ENCODE results near the gene CGB5.

The CGB5 gene

DNA sequence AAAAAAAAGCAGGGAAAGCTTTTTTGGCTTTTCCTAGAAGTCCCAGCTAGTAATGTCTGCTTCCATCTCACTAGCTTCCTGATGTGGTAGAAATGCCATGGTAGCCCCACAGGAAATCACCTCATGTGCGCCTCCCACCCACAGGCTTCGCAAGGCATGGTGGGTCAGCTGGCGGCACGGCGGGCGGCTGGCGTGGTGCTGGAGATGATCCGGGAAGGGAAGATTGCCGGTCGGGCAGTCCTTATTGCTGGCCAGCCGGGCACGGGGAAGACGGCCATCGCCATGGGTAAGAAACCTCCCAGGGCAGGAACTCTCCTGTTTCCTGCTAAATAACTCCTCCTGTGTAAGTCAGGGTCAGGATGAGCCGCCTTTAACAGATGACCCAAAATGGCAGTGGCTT lies 39.5 kb upstream of the CGB5 start (continued):
- TF ChIP-seq, protein P1, sequence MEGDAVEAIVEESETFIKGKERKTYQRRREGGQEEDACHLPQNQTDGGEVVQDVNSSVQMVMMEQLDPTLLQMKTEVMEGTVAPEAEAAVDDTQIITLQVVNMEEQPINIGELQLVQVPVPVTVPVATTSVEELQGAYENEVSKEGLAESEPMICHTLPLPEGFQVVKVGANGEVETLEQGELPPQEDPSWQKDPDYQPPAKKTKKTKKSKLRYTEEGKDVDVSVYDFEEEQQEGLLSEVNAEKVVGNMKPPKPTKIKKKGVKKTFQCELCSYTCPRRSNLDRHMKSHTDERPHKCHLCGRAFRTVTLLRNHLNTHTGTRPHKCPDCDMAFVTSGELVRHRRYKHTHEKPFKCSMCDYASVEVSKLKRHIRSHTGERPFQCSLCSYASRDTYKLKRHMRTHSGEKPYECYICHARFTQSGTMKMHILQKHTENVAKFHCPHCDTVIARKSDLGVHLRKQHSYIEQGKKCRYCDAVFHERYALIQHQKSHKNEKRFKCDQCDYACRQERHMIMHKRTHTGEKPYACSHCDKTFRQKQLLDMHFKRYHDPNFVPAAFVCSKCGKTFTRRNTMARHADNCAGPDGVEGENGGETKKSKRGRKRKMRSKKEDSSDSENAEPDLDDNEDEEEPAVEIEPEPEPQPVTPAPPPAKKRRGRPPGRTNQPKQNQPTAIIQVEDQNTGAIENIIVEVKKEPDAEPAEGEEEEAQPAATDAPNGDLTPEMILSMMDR (tag by site-specific recombination; IDR thresholded peaks at IDR 0.05), result no peak
- TF ChIP-seq ZNF785 (tag by site-specific recombination; IDR thresholded peaks at IDR 0.05) (no peak), OSR2 (tag by site-specific recombination; IDR thresholded peaks at IDR 0.05) (no peak), TCF7L2 (IDR thresholded peaks at IDR 0.05; ENCODE audit: borderline replicate concordance, low read depth, low read length) (no peak), ZNF514 (tag by site-specific recombination; IDR thresholded peaks at IDR 0.05) (no peak), PRDM1 (tag by site-specific recombination; IDR thresholded peaks at IDR 0.05) (no peak), ZNF596 (tag by site-specific recombination; IDR thresholded peaks at IDR 0.05) (no peak), ZNF626 (tag by site-specific recombination; IDR thresholded peaks at IDR 0.05) (no peak), ZNF239 (tag by site-specific recombination; IDR thresholded peaks at IDR 0.05) (no peak), ZNF529 (tag by site-specific recombination; IDR thresholded peaks at IDR 0.05; ENCODE audit: insufficient replicate concordance) (no peak), ZNF501 (tag by site-specific recombination; IDR thresholded peaks at IDR 0.05) (no peak), ZNF211 (tag by site-specific recombination; IDR thresholded peaks at IDR 0.05; ENCODE audit: low read depth) (no peak), SETDB1 (IDR thresholded peaks at IDR 0.05; ENCODE audit: insufficient read length, low read length) (no peak), ZNF157 (tag by site-specific recombination; IDR thresholded peaks at IDR 0.05) (no peak)
- TF ChIP-seq, protein P2, sequence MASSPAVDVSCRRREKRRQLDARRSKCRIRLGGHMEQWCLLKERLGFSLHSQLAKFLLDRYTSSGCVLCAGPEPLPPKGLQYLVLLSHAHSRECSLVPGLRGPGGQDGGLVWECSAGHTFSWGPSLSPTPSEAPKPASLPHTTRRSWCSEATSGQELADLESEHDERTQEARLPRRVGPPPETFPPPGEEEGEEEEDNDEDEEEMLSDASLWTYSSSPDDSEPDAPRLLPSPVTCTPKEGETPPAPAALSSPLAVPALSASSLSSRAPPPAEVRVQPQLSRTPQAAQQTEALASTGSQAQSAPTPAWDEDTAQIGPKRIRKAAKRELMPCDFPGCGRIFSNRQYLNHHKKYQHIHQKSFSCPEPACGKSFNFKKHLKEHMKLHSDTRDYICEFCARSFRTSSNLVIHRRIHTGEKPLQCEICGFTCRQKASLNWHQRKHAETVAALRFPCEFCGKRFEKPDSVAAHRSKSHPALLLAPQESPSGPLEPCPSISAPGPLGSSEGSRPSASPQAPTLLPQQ (tag by site-specific recombination; IDR thresholded peaks at IDR 0.05), result no peak

DNA sequence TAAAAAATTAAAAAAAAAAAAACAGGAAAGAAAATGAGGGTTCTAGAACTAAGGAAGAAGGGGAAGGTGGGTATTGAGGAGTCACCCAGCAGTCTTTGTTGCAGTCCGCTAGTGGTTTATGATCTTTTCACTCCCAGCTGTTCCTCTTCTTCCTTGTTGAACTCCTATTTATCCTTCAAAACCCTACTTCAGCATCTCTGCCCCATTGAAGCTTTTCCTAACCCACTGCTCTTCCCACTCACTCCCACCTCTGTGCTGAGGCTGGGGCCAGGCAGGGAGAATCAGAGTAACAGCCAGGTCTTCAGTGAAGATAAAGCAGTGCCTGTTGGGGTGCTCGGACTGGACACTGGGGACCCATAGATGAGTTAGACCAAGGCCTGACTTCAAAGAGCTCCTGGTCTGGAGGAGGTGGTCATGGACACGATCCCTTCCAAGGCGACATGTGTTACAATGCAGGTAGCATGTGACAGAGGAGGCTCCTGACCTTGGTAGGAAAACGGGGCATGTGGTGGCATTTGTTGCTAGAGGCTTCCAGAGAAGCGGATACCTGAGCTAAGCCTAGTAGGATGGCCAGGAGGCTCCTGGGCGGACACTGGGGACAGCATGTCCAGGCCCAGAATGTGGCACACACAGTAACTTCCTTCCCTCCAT lies 38.6 kb upstream of the CGB5 start:
- POLR2A ChIA-PET, result interaction anchor here (0.7 kb wide), 2 partner anchors 105 to 140 kb away, joined by 3 to 4 read pairs; no protein-coding TSS in a partner anchor
- H3K36me3 ChIP-seq (ENCODE audit: control insufficient read depth in 2 of 2, insufficient read depth in 1 of 2, low read length in 2 of 2), result peaks cover 64 to 70% of the 10 kb centered on the region in 2 experiments

More for the DNA sequence above, 38.6 kb upstream of the CGB5 start:
- Histone ChIP-seq H3K9me3 (ENCODE audit: control insufficient read depth, insufficient read depth, low read depth, low read length) (no peaks in the 10 kb centered on the region), H3K4me1 (ENCODE audit: control insufficient read depth, insufficient read depth, low read length) (no peaks in the 10 kb centered on the region), H3K27ac (ENCODE audit: extremely low read depth, low read depth, low read length) (no peak overlapping the region), H3K4me3 (ENCODE audit: low read depth, low read length) (no peak overlapping the region)
- TF ChIP-seq ZFHX2 (tag by site-specific recombination; conservative IDR thresholded peaks at IDR 0.05) (peak; percentile 44), ZNF341 (tag by site-specific recombination; IDR thresholded peaks at IDR 0.05; ENCODE audit: low read depth) (0 out of 2 replicates have a peak, but pooled peaks have one; percentile 33), ZFP3 (tag by site-specific recombination; IDR thresholded peaks at IDR 0.05; ENCODE audit: low read depth) (peak; percentile 91), ZNF2 (tag by site-specific recombination; IDR thresholded peaks at IDR 0.05) (no peak), EGR2 (tag by site-specific recombination; IDR thresholded peaks at IDR 0.05; ENCODE audit: low read depth) (peak; percentile 39; the same call in 1 of the 2 replicates), ZNF658 (tag by site-specific recombination; IDR thresholded peaks at IDR 0.05) (no peak), ZXDB (tag by site-specific recombination; IDR thresholded peaks at IDR 0.05) (no peak)
- TF ChIP-seq, protein P3, sequence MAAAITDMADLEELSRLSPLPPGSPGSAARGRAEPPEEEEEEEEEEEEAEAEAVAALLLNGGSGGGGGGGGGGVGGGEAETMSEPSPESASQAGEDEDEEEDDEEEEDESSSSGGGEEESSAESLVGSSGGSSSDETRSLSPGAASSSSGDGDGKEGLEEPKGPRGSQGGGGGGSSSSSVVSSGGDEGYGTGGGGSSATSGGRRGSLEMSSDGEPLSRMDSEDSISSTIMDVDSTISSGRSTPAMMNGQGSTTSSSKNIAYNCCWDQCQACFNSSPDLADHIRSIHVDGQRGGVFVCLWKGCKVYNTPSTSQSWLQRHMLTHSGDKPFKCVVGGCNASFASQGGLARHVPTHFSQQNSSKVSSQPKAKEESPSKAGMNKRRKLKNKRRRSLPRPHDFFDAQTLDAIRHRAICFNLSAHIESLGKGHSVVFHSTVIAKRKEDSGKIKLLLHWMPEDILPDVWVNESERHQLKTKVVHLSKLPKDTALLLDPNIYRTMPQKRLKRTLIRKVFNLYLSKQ (tag by site-specific recombination; IDR thresholded peaks at IDR 0.05; ENCODE audit: borderline replicate concordance), result no peak
- CTCF ChIA-PET, result interaction anchor here (0.6 to 3.2 kb wide), 5 partner anchors 12 to 101 kb away, joined by 3 to 23 read pairs (median 4); partner anchors contain the start of genes GYS1 and RUVBL2
